B cell (primary cell): ENCODE results near the gene DUSP15. TPM values are rescaled to one million over a fixed set of nuclear protein-coding genes. Genes with fewer than 3 reads are reported as not detected.

Experiments used
- ATAC-seq: fragments of 200-7000 bp; cut with Tn5 transposase; one replicate; pipeline ENCODE4 v1.10.0; 2021; ENCODE audit warnings: low read depth, mild to moderate bottlenecking, moderate number of reproducible peaks, moderate library complexity
- CTCF ChIA-PET: fragments of 350-600 bp; sonication (Branson Sonifier 250); formaldehyde crosslinking; loops from one replicate; lab custom pipeline; 2021; ENCODE audit warnings: antibody characterized with exemption, inconsistent platforms; lab: Charles Lee
- POLR2A ChIA-PET: fragments of 350-600 bp; sonication (Branson Sonifier 250); formaldehyde crosslinking; loops from one replicate; lab custom pipeline; 2021; ENCODE audit warnings: antibody characterized with exemption; lab: Charles Lee
- DNase-seq: peaks from one replicate; pipeline ENCODE4 v3.0.0; 2013
- H2AFZ ChIP-seq: 2 replicates; pipeline ENCODE4 v1.6.1; 2012; ENCODE audit warnings: mild to moderate bottlenecking, low read depth, low read length; ENCODE audit not compliant: insufficient read depth, poor library complexity, severe bottlenecking
- H3K27ac ChIP-seq, 2 donors: 1 replicate in 1 of 2; 2 replicates in 1 of 2; pipeline ENCODE4 v1.5.1; 2012 to 2013; ENCODE audit warnings: low read length in 2 of 2, mild to moderate bottlenecking in 2 of 2, moderate library complexity in 1 of 2
- H3K27me3 ChIP-seq, 4 experiments: fragments of 200-600 bp in 1 of 4; sonication (generic) in 1 of 4; replicated peaks in 1 of 4; 1 replicate in 2 of 4; 2 replicates in 2 of 4; pipeline versions ENCODE4 v1.6.1 to v1.7.0; 2013 to 2016; ENCODE audit warnings: low read length in 3 of 4, mild to moderate bottlenecking in 2 of 4, mixed read lengths in 1 of 4, moderate library complexity in 1 of 4; ENCODE audit not compliant: insufficient read depth in 4 of 4, control insufficient read depth in 3 of 4; ENCODE audit errors: control extremely low read depth in 1 of 4
- H3K36me3 ChIP-seq, 2 experiments: replicated peaks in 1 of 2; 1 replicate in 1 of 2; 2 replicates in 1 of 2; pipeline versions ENCODE4 v1.6.1 to v1.7.1; 2013; ENCODE audit warnings: low read length in 1 of 2; ENCODE audit not compliant: insufficient read depth in 2 of 2, control insufficient read depth in 1 of 2; ENCODE audit errors: control extremely low read depth in 1 of 2, extremely low read depth in 1 of 2
- H3K4me1 ChIP-seq, 2 donors: fragments of 200-600 bp in 1 of 2; sonication (generic) in 1 of 2; 1 replicate in 1 of 2; 2 replicates in 1 of 2; pipeline versions ENCODE4 v1.5.1 to v1.6.1; 2013 to 2017; ENCODE audit warnings: low read length in 2 of 2; ENCODE audit not compliant: control insufficient read depth in 2 of 2, insufficient read depth in 2 of 2
- H3K4me2 ChIP-seq: replicated peaks from 2 replicates; pipeline ENCODE3; 2012; ENCODE audit warnings: mild to moderate bottlenecking, low read depth, low read length; ENCODE audit not compliant: poor library complexity, severe bottlenecking
- H3K4me3 ChIP-seq, 5 experiments: fragments of 200-600 bp in 1 of 5; sonication (generic) in 1 of 5; 1 replicate in 3 of 5; 2 replicates in 2 of 5; pipeline versions ENCODE4 v1.5.1 to v1.7.0; 2011 to 2016; ENCODE audit warnings: low read length in 4 of 5, mild to moderate bottlenecking in 4 of 5, low read depth in 2 of 5, control low read depth in 1 of 5, moderate library complexity in 1 of 5; ENCODE audit not compliant: insufficient read depth in 1 of 5; ENCODE audit errors: control extremely low read depth in 1 of 5, extremely low read depth in 1 of 5
- H3K79me2 ChIP-seq: fragments of 200-600 bp; sonication (generic); one replicate; pipeline ENCODE4 v1.6.0; 2016; ENCODE audit warnings: low read length; ENCODE audit not compliant: control insufficient read depth, insufficient read depth
- H3K9ac ChIP-seq: fragments of 200-600 bp; sonication (generic); 2 replicates; pipeline ENCODE4 v1.6.1; 2017; ENCODE audit warnings: mild to moderate bottlenecking, low read length, moderate library complexity
- H3K9me3 ChIP-seq, 3 donors: one replicate each; pipeline versions ENCODE4 v1.6.1 to v1.7.1; 2013; ENCODE audit warnings: low read length in 2 of 3; ENCODE audit not compliant: control insufficient read depth in 2 of 3, insufficient read depth in 1 of 3; ENCODE audit errors: control extremely low read depth in 1 of 3
- H4K20me1 ChIP-seq: 2 replicates; pipeline ENCODE4 v1.6.0; 2012; ENCODE audit warnings: mild to moderate bottlenecking, low read length; ENCODE audit not compliant: insufficient read depth, control insufficient read depth, poor library complexity, severe bottlenecking
- H3K27ac Mint-ChIP-seq: one replicate; pipeline ENCODE4 v1.8.0; 2021; ENCODE audit warnings: mixed read lengths
- H3K27me3 Mint-ChIP-seq: one replicate; pipeline ENCODE4 v1.8.0; 2021; ENCODE audit warnings: mixed read lengths
- H3K4me1 Mint-ChIP-seq: one replicate; pipeline ENCODE4 v1.8.0; 2021; ENCODE audit warnings: mixed read lengths
- H3K4me3 Mint-ChIP-seq: one replicate; pipeline ENCODE4 v1.8.0; 2021; ENCODE audit warnings: mixed read lengths
- H3K9me3 Mint-ChIP-seq: one replicate; pipeline ENCODE4 v1.8.0; 2022; ENCODE audit warnings: mixed read lengths; ENCODE audit not compliant: insufficient read depth
- EZH2 ChIP-seq: IDR thresholded peaks from 2 replicates; pipeline ENCODE4 v1.6.1; 2012; ENCODE audit warnings: borderline replicate concordance, low read depth, mild to moderate bottlenecking, moderate library complexity, low read length; ENCODE audit not compliant: insufficient read depth, poor library complexity, severe bottlenecking
- WGBS: methylation state at CpG from one replicate; pipeline ENCODE4 v1.1.5; 2013; ENCODE audit warnings: missing lambda C conversion rate; ENCODE audit not compliant: insufficient coverage; 5-methylcytosine and 5-hydroxymethylcytosine counted together
- intact Hi-C: fragments of 100-400 bp; cut with micrococcal nuclease; formaldehyde crosslinking; loops from one replicate; pipeline ENCODE4 v1.10.0; 2022
- polyA plus RNA-seq: library from polyadenylated mRNA; depleted of rRNA; stranded (reverse); fragments of >200 nt; gene quantifications from 2 replicates; pipeline ENCODE4 v1.2.3, GENCODE V29; 2012
- total RNA-seq, 2 donors: library from RNA; stranded (reverse); fragments of 120-200 nt in 1 of 2; gene quantifications; 1 replicate in 1 of 2; 2 replicates in 1 of 2; pipeline versions ENCODE4 v1.2.3 to v1.2.4, GENCODE V29; 2013 to 2022
- TF ChIP-seq, protein P1 (sequence below): fragments of 200-600 bp; IDR thresholded peaks from one replicate; pipeline ENCODE4 v1.8.0; 2022; ENCODE audit warnings: antibody characterized with exemption, mild to moderate bottlenecking

The DUSP15 gene
- total and polyA plus RNA-seq, 2 donors (not counting 1 experiment from before 2014, with no cell fraction given) = 0.78 to 3.3 TPM

DNA sequence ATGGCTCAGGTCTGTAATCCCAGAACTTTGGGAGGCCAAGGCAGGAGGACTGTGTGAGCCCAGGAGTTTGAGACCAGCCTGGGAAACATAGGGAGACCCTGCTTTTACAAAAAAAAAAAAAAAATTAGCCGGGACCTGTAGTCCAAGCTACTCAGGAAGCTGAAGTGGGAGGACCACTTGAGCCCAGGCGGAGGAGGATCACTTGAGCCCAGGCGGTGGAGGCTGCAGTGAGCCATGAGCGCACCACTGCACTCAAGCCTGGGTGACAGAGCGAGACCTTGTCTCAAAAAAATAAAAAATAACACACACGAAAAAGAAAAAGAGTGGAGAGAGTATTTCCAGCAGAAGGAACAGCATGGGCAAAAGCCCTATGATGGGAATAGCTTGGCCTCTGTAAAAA lies 2.1 kb upstream of the DUSP15 start:
- Histone ChIP-seq H3K36me3 (no peaks in the 10 kb centered on the region), H3K27me3 (peaks cover 0 to 27% (median 12%) of the 10 kb centered on the region in 4 experiments), H3K4me2 (no peak overlapping the region), H4K20me1 (no peaks in the 10 kb centered on the region), H3K9ac (no peak overlapping the region), H3K9me3 (peaks cover 0 to 3% (median 0%) of the 10 kb centered on the region in 3 donors), H3K4me1 (peaks cover 29 to 31% of the 10 kb centered on the region in 2 donors), H3K4me3 (no peak overlapping the region), H3K79me2 (no peaks in the 10 kb centered on the region), H2AFZ (no peak overlapping the region), H3K27ac (no peak overlapping the region)
- Mint-ChIP-seq H3K4me1 (peaks cover 28% of the 10 kb centered on the region), H3K27ac (no peak overlapping the region), H3K9me3 (no peaks in the 10 kb centered on the region), H3K4me3 (no peak overlapping the region), H3K27me3 (peaks cover 18% of the 10 kb centered on the region)
- CTCF ChIA-PET = interaction anchor here (0.6 to 3.9 kb wide), 5 partner anchors 10 to 375 kb away, joined by 3 to 20 read pairs (median 3); no protein-coding TSS in a partner anchor
- intact Hi-C loops = no loop called here
- no peak for TF ChIP-seq EZH2
- TF ChIP-seq, protein P1, sequence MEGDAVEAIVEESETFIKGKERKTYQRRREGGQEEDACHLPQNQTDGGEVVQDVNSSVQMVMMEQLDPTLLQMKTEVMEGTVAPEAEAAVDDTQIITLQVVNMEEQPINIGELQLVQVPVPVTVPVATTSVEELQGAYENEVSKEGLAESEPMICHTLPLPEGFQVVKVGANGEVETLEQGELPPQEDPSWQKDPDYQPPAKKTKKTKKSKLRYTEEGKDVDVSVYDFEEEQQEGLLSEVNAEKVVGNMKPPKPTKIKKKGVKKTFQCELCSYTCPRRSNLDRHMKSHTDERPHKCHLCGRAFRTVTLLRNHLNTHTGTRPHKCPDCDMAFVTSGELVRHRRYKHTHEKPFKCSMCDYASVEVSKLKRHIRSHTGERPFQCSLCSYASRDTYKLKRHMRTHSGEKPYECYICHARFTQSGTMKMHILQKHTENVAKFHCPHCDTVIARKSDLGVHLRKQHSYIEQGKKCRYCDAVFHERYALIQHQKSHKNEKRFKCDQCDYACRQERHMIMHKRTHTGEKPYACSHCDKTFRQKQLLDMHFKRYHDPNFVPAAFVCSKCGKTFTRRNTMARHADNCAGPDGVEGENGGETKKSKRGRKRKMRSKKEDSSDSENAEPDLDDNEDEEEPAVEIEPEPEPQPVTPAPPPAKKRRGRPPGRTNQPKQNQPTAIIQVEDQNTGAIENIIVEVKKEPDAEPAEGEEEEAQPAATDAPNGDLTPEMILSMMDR = no peak
- ATAC-seq (no peak), DNase-seq (no peak)
- WGBS = 86% methylated on average over 2 of the region's 6 CpGs
- POLR2A ChIA-PET = no interaction called here

DNA sequence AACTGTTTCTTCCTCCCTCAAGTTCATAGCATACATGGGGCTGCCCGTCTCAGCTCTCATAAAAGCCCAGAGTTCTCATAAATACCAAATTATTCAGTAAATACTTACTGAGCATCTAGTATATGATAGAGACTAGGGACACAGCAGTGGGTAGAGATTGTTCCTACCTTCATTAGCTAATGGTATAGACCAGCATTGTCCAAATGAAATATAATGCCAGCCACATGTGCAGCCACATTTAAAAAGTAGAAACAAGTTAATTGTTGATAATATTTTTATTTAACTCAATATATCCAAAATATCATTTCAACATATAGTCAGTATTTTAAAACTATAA lies 1.3 kb upstream of the DUSP15 start:
- no peak overlapping the region for H3K27ac Mint-ChIP-seq
- no peak for TF ChIP-seq EZH2
- TF ChIP-seq, protein P1 = no peak

More for the DNA sequence above, 1.3 kb upstream of the DUSP15 start:
- WGBS = no CpG with 5 or more reads among the region's 1 CpG
- Histone ChIP-seq H3K4me2 (no peak overlapping the region), H3K36me3 (no peaks in the 10 kb centered on the region), H3K9ac (no peak overlapping the region), H4K20me1 (no peaks in the 10 kb centered on the region), H3K27ac (no peak overlapping the region), H3K4me1 (peaks cover 29 to 31% of the 10 kb centered on the region in 2 donors), H3K27me3 (peaks cover 0 to 30% (median 12%) of the 10 kb centered on the region in 4 experiments), H3K4me3 (no peak overlapping the region), H2AFZ (no peak overlapping the region), H3K79me2 (no peaks in the 10 kb centered on the region), H3K9me3 (peaks cover 0 to 3% (median 0%) of the 10 kb centered on the region in 3 donors)
- Mint-ChIP-seq H3K4me3 (peak overlapping the region; percentile 94), H3K9me3 (no peaks in the 10 kb centered on the region), H3K4me1 (peaks cover 28% of the 10 kb centered on the region), H3K27me3 (peaks cover 18% of the 10 kb centered on the region)
- ATAC-seq = no peak
- POLR2A ChIA-PET = no interaction called here
- intact Hi-C loops = no loop called here
- CTCF ChIA-PET = interaction anchor here (0.7 to 3.9 kb wide), 6 partner anchors 10 to 25 kb away, joined by 3 to 20 read pairs (median 3); no protein-coding TSS in a partner anchor
- no peak for DNase-seq
